ENCODE measurements around the gene ADSS1. TPM values are rescaled to one million over a fixed set of nuclear protein-coding genes. Genes with fewer than 3 reads are reported as not detected.

Gene ADSS1
- total RNA-seq, 1 experiment from 2014 or later: 9.9 TPM

GRCh38 chr14:104718871-104719270 is 5.2 kb upstream of the ADSS1 start:
- no peaks in the 10 kb centered on the region for H3K27me3 ChIP-seq (ENCODE audit: insufficient read depth, low read length)
- peaks cover 0 to 22% of the 10 kb centered on the region in 2 experiments; a peak in 3 of 4 replicates for H3K36me3 ChIP-seq (ENCODE audit: control insufficient read depth in 1 of 2, insufficient read depth in 2 of 2, low read length in 2 of 2)
- H3K4me3 ChIP-seq (replicated peaks in 1 of 2; ENCODE audit: low read depth in 1 of 2, low read length in 2 of 2): no peak overlapping the region
- DNase-seq (ENCODE audit: low read depth, low spot score) (no peak), ATAC-seq (no peak)
- H2AFZ ChIP-seq (ENCODE audit: low read depth, low read length, poor library complexity, severe bottlenecking): no peak overlapping the region
- no peaks in the 10 kb centered on the region for H3K9me2 ChIP-seq (ENCODE audit: insufficient read depth)
- BruUV-seq (replicated peaks): no TSS peak
- ChIA-PET POLR2A (no interaction called here), CTCF (no interaction called here), RAD21 (ENCODE audit: low non-redundant PET in 1 of 2, low total read pairs in 2 of 2, uncharacterized antibody in 2 of 2, unreplicated experiment in 2 of 2) (no interaction called here)
- H3K9ac ChIP-seq (ENCODE audit: low read length): no peak overlapping the region
- H3K27ac ChIP-seq (ENCODE audit: low read depth, low read length): no peak overlapping the region; the same call in 1 of the 2 replicates
- H3K4me1 ChIP-seq (ENCODE audit: control insufficient read depth in 1 of 2, insufficient read depth in 2 of 2, low read length in 2 of 2): peaks cover 6 to 10% of the 10 kb centered on the region in 2 experiments; a peak in 3 of 4 replicates
- H3K9me3 ChIP-seq (ENCODE audit: control insufficient read depth in 1 of 2, insufficient read depth in 1 of 2, low read depth in 1 of 2, low read length in 2 of 2): no peaks in the 10 kb centered on the region
- intact Hi-C loops (cut with micrococcal nuclease): no loop called here
- no peak overlapping the region for H3K4me2 ChIP-seq (ENCODE audit: low read length)
- TF ChIP-seq FOSL1 (IDR thresholded peaks at IDR 0.05; ENCODE audit: low read depth): no peak
- no peak for TF ChIP-seq RAD21 (IDR thresholded peaks at IDR 0.05; ENCODE audit: low read depth)
- TF ChIP-seq SP1 (IDR thresholded peaks at IDR 0.05; ENCODE audit: low read depth): no peak
- TF ChIP-seq SRF (IDR thresholded peaks at IDR 0.05; ENCODE audit: low read depth): no peak
- TF ChIP-seq JUND (IDR thresholded peaks at IDR 0.05): no peak
- TF ChIP-seq ZNF274 (IDR thresholded peaks at IDR 0.05; ENCODE audit: low read depth, low read length): no peak
- no peak for TF ChIP-seq ELF1 (IDR thresholded peaks at IDR 0.05; ENCODE audit: borderline replicate concordance, low read depth)
- no peak for TF ChIP-seq ZBTB33 (IDR thresholded peaks at IDR 0.05; ENCODE audit: extremely low read depth, insufficient replicate concordance, low read length)
- TF ChIP-seq ATF3 (IDR thresholded peaks at IDR 0.05): no peak
- no peak for TF ChIP-seq POLR2AphosphoS5 (IDR thresholded peaks at IDR 0.05; ENCODE audit: low read depth, low read length)
- TF ChIP-seq CTCF (IDR thresholded peaks at IDR 0.05 in 2 of 3, conservative IDR thresholded peaks at IDR 0.05 in 1 of 3; ENCODE audit: borderline replicate concordance in 1 of 3, insufficient read depth in 1 of 3, low read depth in 2 of 3, low read length in 2 of 3): no peak
- TF ChIP-seq YY1 (IDR thresholded peaks at IDR 0.05; ENCODE audit: extremely low read depth, insufficient replicate concordance, low read depth, low read length): no peak
- no peak for TF ChIP-seq TCF7L2 (IDR thresholded peaks at IDR 0.05; ENCODE audit: borderline replicate concordance, extremely low read depth, insufficient read depth, insufficient read length)
- H4K20me1 ChIP-seq (ENCODE audit: insufficient read depth): no peaks in the 10 kb centered on the region
- H3K79me2 ChIP-seq (ENCODE audit: insufficient read depth, low read length): no peaks in the 10 kb centered on the region
